DND-41 (cell line): Measurements from ENCODE around the gene GTF2F2.
A peak's percentile ranks its signal among the peaks of the same experiment; 100 is the strongest.

Source experiments
- ATAC-seq: fragments of 200-7000 bp; cut with Tn5 transposase; 3 replicates; pipeline ENCODE4 v1.9.1; 2021; ENCODE audit warnings: low read depth; ENCODE audit not compliant: insufficient read depth
- DNase-seq: peaks from one replicate; pipeline ENCODE4 v3.0.0-alpha.2; 2020
- H2AFZ ChIP-seq: 2 replicates; pipeline ENCODE4 v1.6.0; 2012; ENCODE audit warnings: low read depth, low read length
- H3K27ac ChIP-seq: 2 replicates; pipeline ENCODE4 v1.5.1; 2012; ENCODE audit warnings: low read length, inconsistent platforms
- H3K27me3 ChIP-seq: fragments of 200-600 bp; sonication (generic); 2 replicates; pipeline ENCODE4 v1.6.0; 2012; ENCODE audit warnings: low read length, mild to moderate bottlenecking, inconsistent platforms; ENCODE audit not compliant: insufficient read depth, poor library complexity
- H3K36me3 ChIP-seq: 2 replicates; pipeline ENCODE4 v1.5.1; 2012; ENCODE audit warnings: low read length, inconsistent platforms; ENCODE audit not compliant: insufficient read depth
- H3K4me1 ChIP-seq: 2 replicates; pipeline ENCODE4 v1.5.1; 2012; ENCODE audit warnings: mild to moderate bottlenecking, low read length; ENCODE audit not compliant: insufficient read depth
- H3K4me2 ChIP-seq: 2 replicates; pipeline ENCODE4 v1.6.0; 2012; ENCODE audit warnings: mild to moderate bottlenecking, moderate library complexity, low read length, inconsistent platforms; ENCODE audit not compliant: insufficient read depth
- H3K4me3 ChIP-seq, 2 experiments: fragments of 200-600 bp in 1 of 2; shearing (Covaris generic) in 1 of 2; 2 replicates each; pipeline ENCODE4 v1.5.1; 2012 to 2016; ENCODE audit warnings: inconsistent platforms in 2 of 2, low read length in 2 of 2, mild to moderate bottlenecking in 2 of 2, low read depth in 1 of 2, moderate library complexity in 1 of 2
- H3K79me2 ChIP-seq: 2 replicates; pipeline ENCODE4 v1.6.0; 2012; ENCODE audit warnings: low read length, inconsistent platforms; ENCODE audit not compliant: insufficient read depth
- H3K9ac ChIP-seq: 2 replicates; pipeline ENCODE4 v1.6.0; 2012; ENCODE audit warnings: low read depth, mild to moderate bottlenecking, inconsistent platforms, low read length, moderate library complexity
- H3K9me3 ChIP-seq: 2 replicates; pipeline ENCODE4 v1.5.1; 2012; ENCODE audit warnings: low read length, moderate library complexity, mild to moderate bottlenecking, inconsistent platforms; ENCODE audit not compliant: insufficient read depth, severe bottlenecking
- H4K20me1 ChIP-seq: 2 replicates; pipeline ENCODE4 v1.6.0; 2012; ENCODE audit warnings: low read length; ENCODE audit not compliant: insufficient read depth
- CTCF ChIP-seq: IDR thresholded peaks from 2 replicates; pipeline ENCODE4 v1.5.1; 2012; ENCODE audit warnings: borderline replicate concordance, low read length, moderate library complexity, mild to moderate bottlenecking; ENCODE audit not compliant: poor library complexity, severe bottlenecking; ENCODE audit errors: extremely low read depth
- EZH2 ChIP-seq: IDR thresholded peaks from 3 replicates; pipeline ENCODE4 v1.6.1; 2012; ENCODE audit warnings: borderline replicate concordance, low read depth, mild to moderate bottlenecking, moderate library complexity, low read length, inconsistent platforms; ENCODE audit not compliant: severe bottlenecking

Gene GTF2F2

GRCh38 chr13:45178349-45179162 is 58.2 kb downstream of the GTF2F2 start:
- Histone ChIP-seq H3K36me3 (peaks cover 9% of the 10 kb centered on the region; the same call in 1 of the 2 replicates), H3K4me3 (no peak overlapping the region), H3K79me2 (peaks cover 4% of the 10 kb centered on the region; the same call in 1 of the 2 replicates), H2AFZ (no peak overlapping the region), H3K27ac (no peak overlapping the region), H4K20me1 (no peaks in the 10 kb centered on the region; the same call in 1 of the 2 replicates), H3K4me2 (no peak overlapping the region), H3K27me3 (no peaks in the 10 kb centered on the region), H3K9me3 (no peaks in the 10 kb centered on the region), H3K4me1 (no peaks in the 10 kb centered on the region), H3K9ac (no peak overlapping the region)
- TF ChIP-seq EZH2 (no peak), CTCF (no peak)
- DNase-seq (peak; percentile 18), ATAC-seq (peak; percentile 76)

- H3K27me3 ChIP-seq = no peaks in the 10 kb centered on the region
- no peak for DNase-seq
- H3K27ac ChIP-seq = no peak overlapping the region
These were observed 59.1 kb downstream of the GTF2F2 start for GRCh38 chr13:45179428-45179827.

DNA sequence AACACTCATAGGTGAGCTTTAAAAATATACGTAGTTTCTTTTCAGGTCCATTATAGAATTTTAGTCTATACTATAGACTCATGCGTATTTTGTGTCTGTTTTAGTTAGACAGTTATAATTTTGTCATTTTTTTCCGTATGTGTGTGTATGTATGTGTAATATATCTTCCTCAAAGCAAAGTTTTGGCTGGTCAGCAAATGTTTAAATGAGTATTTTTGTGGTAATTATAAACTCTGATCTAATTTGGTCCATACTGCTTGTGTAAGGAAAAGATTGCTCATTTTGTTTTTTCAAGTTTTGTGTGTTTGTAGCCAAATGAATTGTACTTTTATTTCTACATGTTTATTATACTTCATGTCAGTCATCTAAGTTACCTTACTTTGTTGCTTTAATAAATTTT is 60.0 kb downstream of the GTF2F2 start:
- no peak overlapping the region for H3K27ac ChIP-seq
- no peaks in the 10 kb centered on the region for H3K27me3 ChIP-seq
- peaks cover 11% of the 10 kb centered on the region; the same call in 1 of the 2 replicates for H3K36me3 ChIP-seq
- DNase-seq (no peak), ATAC-seq (no peak)
- H3K4me1 ChIP-seq = no peaks in the 10 kb centered on the region
- no peak overlapping the region for H2AFZ ChIP-seq
- no peaks in the 10 kb centered on the region for H3K9me3 ChIP-seq
- H3K9ac ChIP-seq = no peak overlapping the region
- TF ChIP-seq EZH2 (no peak), CTCF (no peak)
- peaks cover 4% of the 10 kb centered on the region; the same call in 1 of the 2 replicates for H3K79me2 ChIP-seq
- no peaks in the 10 kb centered on the region; the same call in 1 of the 2 replicates for H4K20me1 ChIP-seq
- no peak overlapping the region for H3K4me3 ChIP-seq
- H3K4me2 ChIP-seq = no peak overlapping the region

More at GRCh38 chr13:45179428-45179827, 59.1 kb downstream of the GTF2F2 start:
- no peak for ATAC-seq
- no peaks in the 10 kb centered on the region; the same call in 1 of the 2 replicates for H4K20me1 ChIP-seq
- H3K9ac ChIP-seq = no peak overlapping the region
- no peaks in the 10 kb centered on the region for H3K4me1 ChIP-seq
- no peaks in the 10 kb centered on the region for H3K9me3 ChIP-seq
- H3K79me2 ChIP-seq = peaks cover 4% of the 10 kb centered on the region; the same call in 1 of the 2 replicates
- H2AFZ ChIP-seq = no peak overlapping the region
- no peak for TF ChIP-seq EZH2
- TF ChIP-seq CTCF = no peak
- no peak overlapping the region for H3K4me3 ChIP-seq
- H3K36me3 ChIP-seq = peaks cover 11% of the 10 kb centered on the region; the same call in 1 of the 2 replicates
- H3K4me2 ChIP-seq = no peak overlapping the region
